HG02973 (cell line): Measurements from ENCODE around the gene SWSAP1.
"Not testable (repeated sequence)": the region's sequence is repeated elsewhere in the genome, so short reads cannot be mapped to it uniquely, and the experiment has no call there.

Experiments used
- ATAC-seq: cut with Tn5 transposase; IDR thresholded peaks from one replicate; pipeline ENCODE4 v1.9.1; 2021; ENCODE audit warnings: moderate library complexity; ENCODE audit not compliant: unreplicated experiment

Gene SWSAP1

GRCh38 chr19:11374433-11375142 lies at the start of gene SWSAP1:
SWSAP1 (plus strand) TSS chr19:11374666; CDS start chr19:11374681, 15 bp downstream.
- ATAC-seq: peak; percentile 79

GRCh38 chr19:11324748-11325389 lies 49.6 kb upstream of the SWSAP1 start:
- no peak for ATAC-seq

- no peak for ATAC-seq
Measured at GRCh38 chr19:11325544-11325943, 48.9 kb upstream of the SWSAP1 start.

- ATAC-seq: no peak
Measured at GRCh38 chr19:11330127-11330526, 44.3 kb upstream of the SWSAP1 start.

- no peak for ATAC-seq
Measured at GRCh38 chr19:11331502-11331901, 43.0 kb upstream of the SWSAP1 start.

GRCh38 chr19:11332822-11333221 lies 41.6 kb upstream of the SWSAP1 start:
- no peak for ATAC-seq

GRCh38 chr19:11333838-11334237 lies 40.6 kb upstream of the SWSAP1 start:
- not testable (repeated sequence) for ATAC-seq

GRCh38 chr19:11335449-11336146 lies 38.9 kb upstream of the SWSAP1 start:
- no peak for ATAC-seq

- no peak for ATAC-seq
Measured at GRCh38 chr19:11337080-11337479, 37.4 kb upstream of the SWSAP1 start.

GRCh38 chr19:11338121-11338520 lies 36.3 kb upstream of the SWSAP1 start:
- no peak for ATAC-seq

- ATAC-seq: no peak
Measured at GRCh38 chr19:11338569-11339253, 35.8 kb upstream of the SWSAP1 start.

- ATAC-seq: no peak
Measured at GRCh38 chr19:11339254-11340098, 35.0 kb upstream of the SWSAP1 start, which contains the start of gene RAB3D. RAB3D (minus strand) TSS chr19:11339657; CDS start chr19:11337399, 2,258 bp downstream.

GRCh38 chr19:11340099-11340467 lies 34.4 kb upstream of the SWSAP1 start:
- ATAC-seq: not testable (repeated sequence)

GRCh38 chr19:11342429-11342828 lies 32.0 kb upstream of the SWSAP1 start:
- ATAC-seq: no peak

GRCh38 chr19:11345122-11345803 lies 29.2 kb upstream of the SWSAP1 start:
- no peak for ATAC-seq

- ATAC-seq: peak; percentile 83
Measured at GRCh38 chr19:11346104-11346940, 28.1 kb upstream of the SWSAP1 start, which contains the start of the genes CCDC159 and TMEM205. CCDC159 (plus strand) TSS chr19:11346519; CDS start chr19:11346607, 88 bp downstream. TMEM205 (minus strand) TSS chr19:11346268; CDS start chr19:11345619, 649 bp downstream.

- no peak for ATAC-seq
Measured at GRCh38 chr19:11347546-11348039, 26.9 kb upstream of the SWSAP1 start.

- ATAC-seq: no peak
Measured at GRCh38 chr19:11349171-11349570, 25.3 kb upstream of the SWSAP1 start.
